ENCODE results near the gene TAS2R8.

The TAS2R8 gene

DNA sequence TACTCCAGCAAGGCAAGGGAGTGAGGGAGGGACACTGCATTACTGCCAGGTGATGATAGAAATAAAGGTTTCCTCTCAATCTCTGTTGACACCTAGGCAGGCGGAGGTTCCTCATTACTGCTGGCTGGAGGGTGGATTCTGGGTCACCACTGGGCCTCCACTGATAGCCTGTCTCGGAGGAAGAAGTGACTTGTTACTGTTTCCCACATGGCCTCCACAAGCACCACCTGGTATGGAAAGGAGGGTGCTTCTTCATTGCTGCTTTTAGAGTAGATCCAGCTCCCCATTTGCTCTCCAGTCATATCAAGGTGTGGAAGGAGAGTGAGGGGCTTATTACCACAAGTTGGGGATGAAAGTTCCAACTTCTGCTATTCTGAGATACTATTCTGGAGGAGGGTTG is 35.8 kb upstream of the TAS2R8 start:
- no peak for DNase-seq (ENCODE audit: low read depth in 2 of 2)

DNA sequence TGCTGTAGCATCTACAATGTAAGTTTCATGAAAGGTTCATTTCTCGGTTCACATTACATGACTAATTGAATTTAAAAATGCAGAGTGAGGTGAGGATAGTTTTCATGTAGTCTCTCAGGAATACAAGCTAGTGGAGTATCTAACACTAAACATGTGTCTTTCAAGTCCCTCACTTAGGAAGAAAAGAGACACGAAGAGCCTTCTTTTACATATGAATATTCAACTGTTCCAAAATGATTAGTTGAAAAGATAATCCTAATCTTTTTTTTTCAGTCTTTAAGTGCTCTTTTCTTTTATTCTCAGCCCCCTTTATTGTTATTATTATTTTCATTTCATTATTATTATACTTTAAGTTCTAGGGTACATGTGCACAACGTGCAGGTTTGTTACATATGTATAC is 31.4 kb upstream of the TAS2R8 start:
- H3K4me3 ChIP-seq (replicated peaks in 1 of 2; ENCODE audit: low read depth in 2 of 2, low read length in 2 of 2) = no peak overlapping the region
- no peak for DNase-seq (ENCODE audit: low read depth in 2 of 2)
- TF ChIP-seq, protein P1, sequence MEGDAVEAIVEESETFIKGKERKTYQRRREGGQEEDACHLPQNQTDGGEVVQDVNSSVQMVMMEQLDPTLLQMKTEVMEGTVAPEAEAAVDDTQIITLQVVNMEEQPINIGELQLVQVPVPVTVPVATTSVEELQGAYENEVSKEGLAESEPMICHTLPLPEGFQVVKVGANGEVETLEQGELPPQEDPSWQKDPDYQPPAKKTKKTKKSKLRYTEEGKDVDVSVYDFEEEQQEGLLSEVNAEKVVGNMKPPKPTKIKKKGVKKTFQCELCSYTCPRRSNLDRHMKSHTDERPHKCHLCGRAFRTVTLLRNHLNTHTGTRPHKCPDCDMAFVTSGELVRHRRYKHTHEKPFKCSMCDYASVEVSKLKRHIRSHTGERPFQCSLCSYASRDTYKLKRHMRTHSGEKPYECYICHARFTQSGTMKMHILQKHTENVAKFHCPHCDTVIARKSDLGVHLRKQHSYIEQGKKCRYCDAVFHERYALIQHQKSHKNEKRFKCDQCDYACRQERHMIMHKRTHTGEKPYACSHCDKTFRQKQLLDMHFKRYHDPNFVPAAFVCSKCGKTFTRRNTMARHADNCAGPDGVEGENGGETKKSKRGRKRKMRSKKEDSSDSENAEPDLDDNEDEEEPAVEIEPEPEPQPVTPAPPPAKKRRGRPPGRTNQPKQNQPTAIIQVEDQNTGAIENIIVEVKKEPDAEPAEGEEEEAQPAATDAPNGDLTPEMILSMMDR (IDR thresholded peaks at IDR 0.05; ENCODE audit: low read depth, low read length) = no peak

More for the DNA sequence above, 35.8 kb upstream of the TAS2R8 start:
- no peak overlapping the region for H3K4me3 ChIP-seq (replicated peaks in 1 of 2; ENCODE audit: low read depth in 2 of 2, low read length in 2 of 2)
- TF ChIP-seq, protein P1 (IDR thresholded peaks at IDR 0.05; ENCODE audit: low read depth, low read length) = no peak

DNA sequence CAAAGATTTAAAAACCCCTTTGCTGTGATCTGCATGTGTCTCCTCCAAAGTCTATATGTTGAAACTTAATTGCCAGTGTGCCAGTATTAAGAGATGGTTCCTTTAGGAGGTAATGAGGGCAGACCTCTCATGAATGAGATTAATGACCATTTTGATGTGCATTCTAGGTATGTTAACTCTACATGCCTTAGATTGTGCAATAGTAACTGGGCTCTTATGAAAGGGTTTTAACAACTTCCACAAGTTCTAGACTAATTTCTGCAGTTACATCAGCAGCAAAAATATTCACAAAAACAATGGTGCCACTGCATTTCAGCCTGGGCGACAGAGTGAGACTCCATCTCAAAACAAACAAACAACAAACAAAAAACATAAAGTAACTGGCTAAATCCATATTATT is 22.9 kb upstream of the TAS2R8 start:
- H3K4me3 ChIP-seq (replicated peaks in 1 of 2; ENCODE audit: low read depth in 2 of 2, low read length in 2 of 2) = no peak overlapping the region
- TF ChIP-seq, protein P1 (IDR thresholded peaks at IDR 0.05; ENCODE audit: low read depth, low read length) = no peak
- peak in 1 of 2 donors; percentile 18 for DNase-seq (ENCODE audit: low read depth in 2 of 2)

DNA sequence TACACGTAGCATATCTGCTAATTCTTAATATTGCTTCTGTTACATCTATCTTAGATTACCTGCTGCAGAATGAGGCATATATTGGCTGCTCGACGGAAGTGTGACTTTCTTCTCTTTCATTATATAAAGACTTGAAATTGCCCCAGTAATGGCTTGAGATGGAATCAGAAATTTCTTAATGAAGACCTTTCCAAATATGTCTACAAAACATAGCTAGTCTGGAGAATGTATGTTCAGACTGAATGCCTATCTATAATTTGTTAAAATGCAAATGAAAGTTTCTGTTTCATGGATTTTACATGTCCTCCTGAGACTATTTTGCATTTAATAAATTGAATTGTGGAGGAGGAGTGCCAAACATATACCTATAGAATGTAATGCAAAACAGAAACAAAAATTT is 19.2 kb upstream of the TAS2R8 start, which contains the start of gene TAS2R10:
Gene TAS2R10 (minus strand): TSS at position 101 of the 400 bp plus-strand sequence. CDS start 89 bp downstream, at position 12.
- no peak for DNase-seq (ENCODE audit: low read depth in 2 of 2)
- no peak within 1 kb of the TSS for H3K4me3 ChIP-seq (replicated peaks in 1 of 2; ENCODE audit: low read depth in 2 of 2, low read length in 2 of 2)
- TF ChIP-seq, protein P1 (IDR thresholded peaks at IDR 0.05; ENCODE audit: low read depth, low read length) = no peak

DNA sequence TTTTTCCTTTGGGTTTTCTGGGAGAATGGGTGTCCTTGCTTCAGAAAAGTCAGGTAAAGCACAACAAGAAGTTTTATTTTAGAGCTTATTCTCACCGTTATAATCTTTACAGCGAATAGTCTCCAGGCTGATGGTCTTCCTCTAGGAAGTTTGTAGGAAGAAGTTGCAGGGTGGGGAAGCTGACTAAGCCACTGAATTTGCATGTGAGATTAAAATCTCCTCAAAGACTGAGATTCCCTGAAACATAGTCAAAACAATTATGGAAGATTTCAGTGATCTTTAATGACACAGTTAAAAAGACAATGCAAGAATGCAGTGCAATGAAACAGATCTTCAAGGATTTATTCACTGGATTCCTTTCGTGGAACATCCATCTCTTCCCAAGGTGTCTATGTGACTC is 17.9 kb upstream of the TAS2R8 start:
- TF ChIP-seq, protein P1 (IDR thresholded peaks at IDR 0.05; ENCODE audit: low read depth, low read length) = no peak
- no peak overlapping the region for H3K4me3 ChIP-seq (replicated peaks in 1 of 2; ENCODE audit: low read depth in 2 of 2, low read length in 2 of 2)
- DNase-seq (ENCODE audit: low read depth in 2 of 2) = no peak

DNA sequence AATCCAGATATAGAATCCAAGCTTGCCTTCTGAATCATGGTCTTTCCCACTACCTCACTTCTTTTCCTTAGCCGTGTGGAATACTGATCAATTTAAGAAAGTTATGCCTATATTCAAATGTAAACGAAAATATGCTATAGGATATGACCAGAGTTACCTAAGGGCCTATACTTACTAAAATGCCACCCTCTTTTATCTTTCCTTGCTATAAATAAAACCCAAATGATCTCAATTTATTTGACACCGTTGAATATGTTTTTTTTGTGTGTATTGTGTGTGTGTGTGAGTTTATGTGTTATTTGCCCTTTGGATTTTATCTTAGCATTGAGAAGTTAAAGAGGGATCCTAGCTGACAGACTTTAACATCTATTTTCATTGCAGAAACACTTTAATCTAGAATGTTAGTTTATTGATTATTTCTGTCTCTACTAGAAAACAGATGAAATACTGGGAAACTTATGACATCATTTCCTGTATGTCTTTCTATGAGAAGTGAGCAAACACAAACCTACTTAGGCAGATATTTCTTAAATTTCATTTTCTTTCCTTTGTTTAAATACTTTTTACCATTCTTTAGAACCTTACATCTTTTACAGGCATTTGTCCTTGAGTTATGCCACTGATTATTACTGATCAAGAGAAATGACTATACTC is 4.9 kb upstream of the TAS2R8 start:
- DNase-seq (ENCODE audit: low read depth in 2 of 2) = no peak
- H3K4me3 ChIP-seq (replicated peaks in 1 of 2; ENCODE audit: low read depth in 2 of 2, low read length in 2 of 2) = no peak overlapping the region
- TF ChIP-seq, protein P1 (IDR thresholded peaks at IDR 0.05; ENCODE audit: low read depth, low read length) = no peak

DNA sequence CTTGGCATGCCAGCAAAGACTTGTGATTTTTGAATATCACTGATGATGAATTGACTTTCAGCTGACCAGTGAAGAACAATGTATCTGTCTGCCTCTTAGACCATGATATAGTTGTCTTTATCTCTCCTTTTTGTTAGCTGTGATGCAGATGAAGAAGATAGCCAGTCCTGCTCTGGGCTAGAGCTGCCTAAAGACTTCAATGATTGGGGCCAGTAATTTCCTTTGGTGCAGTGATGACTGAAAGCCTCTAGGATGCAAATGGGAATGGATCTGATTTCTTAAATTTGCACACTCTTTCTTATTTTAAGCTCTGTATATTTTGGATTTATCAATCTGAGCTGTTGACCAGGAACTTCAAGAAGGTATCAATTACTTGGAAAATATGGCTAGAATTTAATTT is 3.0 kb upstream of the TAS2R8 start, which contains the start of gene TAS2R9:
Gene TAS2R9 (minus strand): TSS at position 101 of the 400 bp plus-strand sequence. CDS start 93 bp downstream, at position 8.
- no peak for DNase-seq (ENCODE audit: low read depth in 2 of 2)
- no peak within 1 kb of the TSS for H3K4me3 ChIP-seq (replicated peaks in 1 of 2; ENCODE audit: low read depth in 2 of 2, low read length in 2 of 2)
- TF ChIP-seq, protein P1 (IDR thresholded peaks at IDR 0.05; ENCODE audit: low read depth, low read length) = no peak

All from cardiac fibroblast (primary cell).